ENCODE measurements around the gene TRIO.

GRCh38 chr5:14355391-14355790 is 212.2 kb downstream of the TRIO start:
- TF ChIP-seq CTCF (IDR thresholded peaks at IDR 0.05) (no peak), POLR2A (IDR thresholded peaks at IDR 0.05) (no peak)
